GM12878 (cell line): Measurements from ENCODE around the gene TRIM42. TPM values are rescaled to one million over a fixed set of nuclear protein-coding genes. Genes with fewer than 3 reads are reported as not detected.
A peak's percentile ranks its signal among the peaks of the same experiment; 100 is the strongest.

Source experiments
- ATAC-seq: fragments of 200-7000 bp; cut with Tn5 transposase; 3 replicates; pipeline ENCODE4 v1.9.1; 2020; ENCODE audit warnings: mild to moderate bottlenecking, moderate library complexity
- BruUV-seq: library from RNA; stranded (reverse); fragments of 400-500 nt; replicated peaks from 2 replicates; lab custom pipeline; 2021; lab: Mats Ljungman, UMichigan
- CTCF ChIA-PET: fragments of 300-600 bp; sonication (Branson Sonifier 250); formaldehyde crosslinking; extraction: SDS; loops from one replicate; lab custom pipeline; 2021; ENCODE audit warnings: inconsistent platforms; lab: Yijun Ruan, JAX
- POLR2A ChIA-PET: fragments of 350-600 bp; formaldehyde crosslinking; extraction: SDS; loops from one replicate; lab custom pipeline; 2021; ENCODE audit warnings: inconsistent platforms; lab: Charles Lee
- RAD21 ChIA-PET: fragments of 300-600 bp; sonication (Branson Sonifier 250); formaldehyde crosslinking; loops from one replicate; lab custom pipeline; 2023; ENCODE audit warnings: antibody characterized with exemption; ENCODE audit not compliant: unreplicated experiment; lab: Charles Lee
- SMC1A ChIA-PET: fragments of 300-600 bp; sonication (Branson Sonifier 250); formaldehyde crosslinking; loops from one replicate; lab custom pipeline; 2023; ENCODE audit not compliant: unreplicated experiment, uncharacterized antibody; lab: Charles Lee
- DNase-seq: peaks from one replicate; pipeline ENCODE4 v3.0.0-alpha.2; 2011; ENCODE audit warnings: low read depth, low spot score
- FAIRE-seq: peaks from 3 replicates; lab custom pipeline; 2011; peaks lifted over from hg19 to GRCh38; lab: Jason Lieb, UNC
- H2AFZ ChIP-seq: 2 replicates; pipeline ENCODE4 v1.6.0; 2011; ENCODE audit warnings: low read depth, low read length, control low read depth; ENCODE audit not compliant: control insufficient read depth
- H3K27ac ChIP-seq: 2 replicates; pipeline ENCODE4 v1.5.1; 2011; ENCODE audit warnings: control low read depth; ENCODE audit not compliant: control insufficient read depth, insufficient read depth
- H3K27me3 ChIP-seq, 2 experiments: replicated peaks in 1 of 2; 2 replicates each; pipeline versions ENCODE4 v1.6.0 to v1.6.1; 2011; ENCODE audit warnings: low read length in 1 of 2; ENCODE audit not compliant: control insufficient read depth in 2 of 2, insufficient read depth in 2 of 2
- H3K36me3 ChIP-seq, 2 experiments: 2 replicates each; pipeline ENCODE4 v1.5.1; 2011; ENCODE audit warnings: low read length in 1 of 2; ENCODE audit not compliant: control insufficient read depth in 2 of 2, insufficient read depth in 2 of 2
- H3K4me1 ChIP-seq: 2 replicates; pipeline ENCODE4 v1.6.1; 2011; ENCODE audit warnings: mild to moderate bottlenecking, low read length, moderate library complexity, mixed read lengths; ENCODE audit not compliant: control insufficient read depth, insufficient read depth
- H3K4me2 ChIP-seq: 2 replicates; pipeline ENCODE4 v1.6.0; 2011; ENCODE audit warnings: control low read depth; ENCODE audit not compliant: control insufficient read depth, insufficient read depth
- H3K4me3 ChIP-seq: fragments of 200-600 bp; sonication (generic); 2 replicates; pipeline ENCODE4 v1.5.1; 2016
- H3K79me2 ChIP-seq: 2 replicates; pipeline ENCODE4 v1.6.0; 2011; ENCODE audit warnings: low read length; ENCODE audit not compliant: control insufficient read depth, insufficient read depth
- H3K9ac ChIP-seq: 2 replicates; pipeline ENCODE4 v1.8.0; 2011; ENCODE audit warnings: low read length, control low read depth, mixed read lengths; ENCODE audit not compliant: control insufficient read depth, insufficient read depth
- H3K9me3 ChIP-seq: replicated peaks from 3 replicates; pipeline ENCODE4 v1.5.1; 2011; ENCODE audit warnings: mild to moderate bottlenecking, low read length; ENCODE audit not compliant: control insufficient read depth, insufficient read depth
- H4K20me1 ChIP-seq: 2 replicates; pipeline ENCODE4 v1.6.0; 2011; ENCODE audit not compliant: control insufficient read depth, insufficient read depth
- CREB1 ChIP-seq: IDR thresholded peaks from 2 replicates; pipeline ENCODE4 v1.6.1; 2012; ENCODE audit warnings: low read depth, mild to moderate bottlenecking, inconsistent platforms
- ETV6 ChIP-seq, 2 experiments: fragments of 450-650 bp in 1 of 2; IDR thresholded peaks in 1 of 2; conservative IDR thresholded peaks in 1 of 2; 2 replicates each; pipeline ENCODE4 v1.6.1; 2014; ENCODE audit warnings: antibody characterized with exemption in 1 of 2, borderline replicate concordance in 1 of 2, low read depth in 1 of 2, mild to moderate bottlenecking in 1 of 2, moderate library complexity in 1 of 2
- FOXM1 ChIP-seq: IDR thresholded peaks from 2 replicates; pipeline ENCODE4 v1.6.1; 2012; ENCODE audit warnings: low read depth, mild to moderate bottlenecking, inconsistent platforms, low read length, moderate library complexity
- HDAC2 ChIP-seq: fragments of 200-600 bp; sonication (generic); IDR thresholded peaks from 2 replicates; pipeline ENCODE4 v1.6.1; 2017
- IKZF1 ChIP-seq: fragments of 450-650 bp; conservative IDR thresholded peaks from 2 replicates; pipeline ENCODE4 v1.6.1; 2017; ENCODE audit warnings: antibody characterized with exemption, mild to moderate bottlenecking
- MYC ChIP-seq: IDR thresholded peaks from 2 replicates; pipeline ENCODE4 v1.6.1; 2011; ENCODE audit warnings: mild to moderate bottlenecking, low read length, moderate library complexity, inconsistent platforms; ENCODE audit not compliant: insufficient read depth, insufficient replicate concordance, insufficient read length, severe bottlenecking
- NFXL1 ChIP-seq: fragments of 450-650 bp; IDR thresholded peaks from 2 replicates; pipeline ENCODE4 v1.6.1; 2017; ENCODE audit warnings: antibody characterized with exemption, mild to moderate bottlenecking, borderline replicate concordance
- NR2F1 ChIP-seq: fragments of 450-650 bp; conservative IDR thresholded peaks from 2 replicates; pipeline ENCODE4 v1.6.1; 2017; ENCODE audit warnings: mild to moderate bottlenecking
- PBX3 ChIP-seq: IDR thresholded peaks from 2 replicates; pipeline ENCODE4 v1.6.1; 2011; ENCODE audit warnings: mild to moderate bottlenecking, low read depth, low read length, moderate library complexity; ENCODE audit not compliant: insufficient replicate concordance
- PRDM15 ChIP-seq: fragments of 450-650 bp; formaldehyde crosslinking; IDR thresholded peaks from 2 replicates; pipeline ENCODE4 v1.4.0; 2020; ENCODE audit warnings: mild to moderate bottlenecking, moderate library complexity
- RELA ChIP-seq: fragments of 450-650 bp; IDR thresholded peaks from 2 replicates; pipeline ENCODE4 v1.8.0; 2014; ENCODE audit warnings: borderline replicate concordance; ENCODE audit not compliant: partially characterized antibody
- SREBF1 ChIP-seq: IDR thresholded peaks from 2 replicates; pipeline ENCODE4 v1.6.1; 2012; ENCODE audit warnings: mild to moderate bottlenecking, low read length
- SREBF2 ChIP-seq: IDR thresholded peaks from 2 replicates; pipeline ENCODE4 v1.6.1; 2012; ENCODE audit warnings: mild to moderate bottlenecking, low read length
- STAT1 ChIP-seq: fragments of 450-650 bp; conservative IDR thresholded peaks from 2 replicates; pipeline ENCODE4 v1.6.1; 2014; ENCODE audit warnings: antibody characterized with exemption, mild to moderate bottlenecking
- TCF3 ChIP-seq: IDR thresholded peaks from 2 replicates; pipeline ENCODE4 v1.6.1; 2012; ENCODE audit warnings: low read depth, mild to moderate bottlenecking, low read length, borderline replicate concordance; ENCODE audit not compliant: insufficient read depth
- ZZZ3 ChIP-seq: IDR thresholded peaks from 2 replicates; pipeline ENCODE4 v1.6.1; 2011; ENCODE audit warnings: low read depth; ENCODE audit not compliant: control insufficient read depth, insufficient read length
- WGBS: methylation state at CpG from one replicate; pipeline ENCODE4 v1.1.6; 2016; ENCODE audit warnings: low lambda C conversion rate; ENCODE audit not compliant: insufficient replicate concordance, insufficient coverage; ENCODE audit errors: missing lambda C conversion rate; 5-methylcytosine and 5-hydroxymethylcytosine counted together
- in situ Hi-C: fragments of 300-500 bp; cut with MboI; formaldehyde crosslinking; loops from 9 replicates; pipeline ENCODE4 v1.14.3; 2018; ENCODE audit warnings: mixed read lengths
- intact Hi-C: fragments of 100-400 bp; cut with micrococcal nuclease; formaldehyde crosslinking; loops from one replicate; pipeline ENCODE4 v1.14.2; 2022; ENCODE audit not compliant: unreplicated experiment
- polyA plus RNA-seq, 11 experiments: library from polyadenylated mRNA; depleted of rRNA in 4 of 11; unstranded in 6 of 11; stranded (reverse) in 5 of 11; fragments of >200 nt; fragmentation: Nextera tagmentation in 4 of 11; fragmentation: Illumina TruSeq in 1 of 11; extraction: Ambion mirVana in 4 of 11; extraction: Trizol in 1 of 11; gene quantifications; 1 replicate in 1 of 11; 2 replicates in 10 of 11; pipeline versions ENCODE4 v1.2.1 to v1.2.3, GENCODE V29; 2011 to 2016; ENCODE audit warnings: inconsistent platforms in 2 of 11, missing spikeins in 2 of 11, low read depth in 1 of 11
- total RNA-seq, 4 experiments: library from RNA; depleted of rRNA in 3 of 4; stranded (reverse); fragments of >200 nt in 3 of 4; fragmentation: Illumina TruSeq in 1 of 4; extraction: Trizol in 1 of 4; gene quantifications; 2 replicates each; pipeline versions ENCODE4 v1.2.1 to v1.2.3, GENCODE V29; 2013 to 2021

The TRIM42 gene
- total and polyA plus RNA-seq, 10 of the 15 experiments (the other 5 are each of a cell fraction or from before 2014, with no cell fraction given): 0.03 TPM; not detected in 9

GRCh38 chr3:140655678-140656077 lies 22.2 kb upstream of the TRIM42 start:
- in situ Hi-C loops: no loop called here
- Histone ChIP-seq H3K9me3 (no peaks in the 10 kb centered on the region; the same call in 2 of the 3 replicates), H3K4me3 (no peak overlapping the region), H3K36me3 (no peaks in the 10 kb centered on the region), H3K27me3 (no peaks in the 10 kb centered on the region), H3K4me2 (no peak overlapping the region), H2AFZ (no peak overlapping the region), H3K79me2 (no peaks in the 10 kb centered on the region), H3K9ac (no peak overlapping the region), H4K20me1 (no peaks in the 10 kb centered on the region), H3K4me1 (no peaks in the 10 kb centered on the region), H3K27ac (no peak overlapping the region)
- RAD21 ChIA-PET: no interaction called here
- FAIRE-seq: no peak
- 0% methylated on average over 1 of the region's 1 CpG for WGBS
- CTCF ChIA-PET: no interaction called here
- SMC1A ChIA-PET: interaction anchor here (0.6 to 2.6 kb wide), 4 partner anchors 60 to 450 kb away, joined by 3 to 5 read pairs (median 4); no protein-coding TSS in a partner anchor
- POLR2A ChIA-PET: no interaction called here
- intact Hi-C loops: no loop called here
- ATAC-seq: peak; percentile 91
- no TSS peak for BruUV-seq
- no peak for DNase-seq
- TF ChIP-seq IKZF1 (no peak), PRDM15 (CRISPR knock-in tag) (no peak), ZZZ3 (no peak), MYC (no peak), ETV6 (conservative IDR thresholded peaks at IDR 0.05 in 1 of 2, IDR thresholded peaks at IDR 0.05 in 1 of 2; ENCODE audit: borderline replicate concordance in 1 of 2, low read depth in 1 of 2) (no peak), RELA (no peak), PBX3 (no peak), STAT1 (no peak), FOXM1 (no peak), SREBF2 (no peak), TCF3 (no peak), SREBF1 (no peak), NR2F1 (no peak), HDAC2 (no peak), CREB1 (no peak), NFXL1 (no peak)
